ENCODE data around the gene CREBZF.

The CREBZF gene

GRCh38 chr11:85709941-85710702, 45.2 kb upstream of the CREBZF start:
- H3K27ac ChIP-seq (replicated peaks), result no peak overlapping the region
- DNase-seq (ENCODE audit: low read depth in 1 of 2, low spot score in 1 of 2), result no peak
- TF ChIP-seq GABPA (IDR thresholded peaks at IDR 0.05; ENCODE audit: low read depth), result no peak
- TF ChIP-seq CTCF (IDR thresholded peaks at IDR 0.05; ENCODE audit: insufficient read depth, low read length), result no peak
- no peak for TF ChIP-seq SPI1 (IDR thresholded peaks at IDR 0.05; ENCODE audit: borderline replicate concordance, low read depth)
- no peak for TF ChIP-seq POLR2AphosphoS5 (IDR thresholded peaks at IDR 0.05; ENCODE audit: low read depth)
- no peak for TF ChIP-seq REST (IDR thresholded peaks at IDR 0.05; ENCODE audit: insufficient replicate concordance, low read depth)
- H3K27me3 ChIP-seq (ENCODE audit: insufficient read depth, poor library complexity, severe bottlenecking), result peaks cover 2% of the 10 kb centered on the region
- no peak overlapping the region for H3K4me3 ChIP-seq (replicated peaks; ENCODE audit: insufficient read depth, low read length)

- H3K27ac ChIP-seq (replicated peaks), result no peak overlapping the region
- DNase-seq (ENCODE audit: low read depth in 1 of 2, low spot score in 1 of 2), result no peak
- no peak for TF ChIP-seq CTCF (IDR thresholded peaks at IDR 0.05; ENCODE audit: insufficient read depth, low read length)
- TF ChIP-seq REST (IDR thresholded peaks at IDR 0.05; ENCODE audit: insufficient replicate concordance, low read depth), result no peak
- no peak for TF ChIP-seq POLR2AphosphoS5 (IDR thresholded peaks at IDR 0.05; ENCODE audit: low read depth)
- no peak for TF ChIP-seq SPI1 (IDR thresholded peaks at IDR 0.05; ENCODE audit: borderline replicate concordance, low read depth)
- no peak for TF ChIP-seq GABPA (IDR thresholded peaks at IDR 0.05; ENCODE audit: low read depth)
These were observed 40.9 kb upstream of the CREBZF start for GRCh38 chr11:85705800-85706199.

GRCh38 chr11:85704967-85705366, 40.0 kb upstream of the CREBZF start:
- no peak for TF ChIP-seq CTCF (IDR thresholded peaks at IDR 0.05; ENCODE audit: insufficient read depth, low read length)
- TF ChIP-seq POLR2AphosphoS5 (IDR thresholded peaks at IDR 0.05; ENCODE audit: low read depth), result no peak
- TF ChIP-seq REST (IDR thresholded peaks at IDR 0.05; ENCODE audit: insufficient replicate concordance, low read depth), result no peak
- TF ChIP-seq SPI1 (IDR thresholded peaks at IDR 0.05; ENCODE audit: borderline replicate concordance, low read depth), result no peak
- TF ChIP-seq GABPA (IDR thresholded peaks at IDR 0.05; ENCODE audit: low read depth), result no peak
- no peak for DNase-seq (ENCODE audit: low read depth in 1 of 2, low spot score in 1 of 2)
- Histone ChIP-seq H3K27ac (replicated peaks) (no peak overlapping the region), H3K4me3 (replicated peaks; ENCODE audit: insufficient read depth, low read length) (no peak overlapping the region), H3K27me3 (ENCODE audit: insufficient read depth, poor library complexity, severe bottlenecking) (peaks cover 2% of the 10 kb centered on the region)

More at GRCh38 chr11:85705800-85706199, 40.9 kb upstream of the CREBZF start:
- H3K4me3 ChIP-seq (replicated peaks; ENCODE audit: insufficient read depth, low read length), result no peak overlapping the region
- peaks cover 2% of the 10 kb centered on the region for H3K27me3 ChIP-seq (ENCODE audit: insufficient read depth, poor library complexity, severe bottlenecking)
